WTC11 (cell line): ENCODE data around the gene MIPOL1.

Source experiments
- ESRRA ChIP-seq: sonication (generic); formaldehyde crosslinking; IDR thresholded peaks from 2 replicates; pipeline ENCODE4 v1.8.1; 2022; ENCODE audit warnings: mild to moderate bottlenecking, missing genetic modification reagents, borderline replicate concordance
- TF ChIP-seq, protein P1 (sequence below): sonication (generic); formaldehyde crosslinking; IDR thresholded peaks from 2 replicates; pipeline ENCODE4 v1.8.1; 2022; ENCODE audit warnings: low read depth, missing genetic modification reagents, borderline replicate concordance
- TF ChIP-seq, protein P2 (sequence below): fragments of 200-600 bp; IDR thresholded peaks from 2 replicates; pipeline ENCODE4 v1.8.0; 2022; ENCODE audit warnings: antibody characterized with exemption
- TF ChIP-seq, protein P3 (sequence below): sonication (generic); formaldehyde crosslinking; IDR thresholded peaks from 2 replicates; pipeline ENCODE4 v1.8.1; 2023; ENCODE audit warnings: mild to moderate bottlenecking, missing genetic modification reagents, moderate library complexity
- TF ChIP-seq, protein P4 (sequence below): sonication (generic); formaldehyde crosslinking; IDR thresholded peaks from 2 replicates; pipeline ENCODE4 v1.8.0; 2022; ENCODE audit warnings: mild to moderate bottlenecking, missing genetic modification reagents
- TF ChIP-seq, protein P5 (sequence below): fragments of 250-450 bp; sonication (Bioruptor Pico); IDR thresholded peaks from 2 replicates; pipeline ENCODE4 v2.1.2; 2022; ENCODE audit warnings: mild to moderate bottlenecking, moderate library complexity

DNA sequence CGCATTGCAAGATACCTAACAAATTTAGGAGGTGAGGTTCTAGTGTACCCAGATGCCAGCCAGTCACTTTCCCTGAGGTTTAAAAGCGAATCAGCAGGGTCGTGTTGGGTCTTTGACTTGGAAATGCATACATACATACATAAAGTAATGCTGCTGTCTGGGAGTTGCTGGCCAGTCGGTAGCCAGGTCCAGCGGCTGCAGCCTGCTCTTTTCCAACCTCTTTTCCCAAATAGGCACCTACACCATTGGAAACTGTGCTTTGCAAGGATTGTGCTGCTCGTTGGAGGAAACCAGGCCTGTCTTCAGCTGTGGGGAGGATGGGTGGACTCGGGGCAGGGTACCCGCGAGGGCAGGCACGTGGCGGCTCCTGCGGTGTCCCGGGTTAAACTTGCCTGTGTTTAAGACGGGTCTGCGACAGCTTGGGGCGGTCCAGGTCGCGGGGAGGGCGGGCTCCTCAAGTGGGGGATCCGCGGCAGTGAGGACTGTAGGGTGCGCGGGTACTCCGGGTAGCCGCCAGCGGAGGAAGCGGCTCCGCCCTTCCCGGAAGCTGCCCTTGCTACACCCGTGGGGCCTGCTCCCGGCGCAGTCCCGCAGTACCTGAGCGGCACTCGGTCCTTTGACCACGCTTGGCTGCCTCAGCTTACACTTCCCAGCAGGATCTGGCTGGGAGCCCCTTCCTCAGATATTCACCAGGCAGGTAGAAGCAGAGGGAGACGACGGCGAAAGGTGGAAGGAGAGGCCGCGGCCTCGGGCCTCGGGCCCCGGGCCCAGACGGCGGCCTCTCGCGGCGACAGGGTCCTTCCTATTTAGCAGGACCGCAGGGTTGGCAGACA lies 400.4 kb downstream of the MIPOL1 start:
- TF ChIP-seq, protein P1, sequence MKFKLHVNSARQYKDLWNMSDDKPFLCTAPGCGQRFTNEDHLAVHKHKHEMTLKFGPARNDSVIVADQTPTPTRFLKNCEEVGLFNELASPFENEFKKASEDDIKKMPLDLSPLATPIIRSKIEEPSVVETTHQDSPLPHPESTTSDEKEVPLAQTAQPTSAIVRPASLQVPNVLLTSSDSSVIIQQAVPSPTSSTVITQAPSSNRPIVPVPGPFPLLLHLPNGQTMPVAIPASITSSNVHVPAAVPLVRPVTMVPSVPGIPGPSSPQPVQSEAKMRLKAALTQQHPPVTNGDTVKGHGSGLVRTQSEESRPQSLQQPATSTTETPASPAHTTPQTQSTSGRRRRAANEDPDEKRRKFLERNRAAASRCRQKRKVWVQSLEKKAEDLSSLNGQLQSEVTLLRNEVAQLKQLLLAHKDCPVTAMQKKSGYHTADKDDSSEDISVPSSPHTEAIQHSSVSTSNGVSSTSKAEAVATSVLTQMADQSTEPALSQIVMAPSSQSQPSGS (CRISPR knock-in tag) = no peak
- TF ChIP-seq, protein P2, sequence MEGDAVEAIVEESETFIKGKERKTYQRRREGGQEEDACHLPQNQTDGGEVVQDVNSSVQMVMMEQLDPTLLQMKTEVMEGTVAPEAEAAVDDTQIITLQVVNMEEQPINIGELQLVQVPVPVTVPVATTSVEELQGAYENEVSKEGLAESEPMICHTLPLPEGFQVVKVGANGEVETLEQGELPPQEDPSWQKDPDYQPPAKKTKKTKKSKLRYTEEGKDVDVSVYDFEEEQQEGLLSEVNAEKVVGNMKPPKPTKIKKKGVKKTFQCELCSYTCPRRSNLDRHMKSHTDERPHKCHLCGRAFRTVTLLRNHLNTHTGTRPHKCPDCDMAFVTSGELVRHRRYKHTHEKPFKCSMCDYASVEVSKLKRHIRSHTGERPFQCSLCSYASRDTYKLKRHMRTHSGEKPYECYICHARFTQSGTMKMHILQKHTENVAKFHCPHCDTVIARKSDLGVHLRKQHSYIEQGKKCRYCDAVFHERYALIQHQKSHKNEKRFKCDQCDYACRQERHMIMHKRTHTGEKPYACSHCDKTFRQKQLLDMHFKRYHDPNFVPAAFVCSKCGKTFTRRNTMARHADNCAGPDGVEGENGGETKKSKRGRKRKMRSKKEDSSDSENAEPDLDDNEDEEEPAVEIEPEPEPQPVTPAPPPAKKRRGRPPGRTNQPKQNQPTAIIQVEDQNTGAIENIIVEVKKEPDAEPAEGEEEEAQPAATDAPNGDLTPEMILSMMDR = no peak
- TF ChIP-seq, protein P3, sequence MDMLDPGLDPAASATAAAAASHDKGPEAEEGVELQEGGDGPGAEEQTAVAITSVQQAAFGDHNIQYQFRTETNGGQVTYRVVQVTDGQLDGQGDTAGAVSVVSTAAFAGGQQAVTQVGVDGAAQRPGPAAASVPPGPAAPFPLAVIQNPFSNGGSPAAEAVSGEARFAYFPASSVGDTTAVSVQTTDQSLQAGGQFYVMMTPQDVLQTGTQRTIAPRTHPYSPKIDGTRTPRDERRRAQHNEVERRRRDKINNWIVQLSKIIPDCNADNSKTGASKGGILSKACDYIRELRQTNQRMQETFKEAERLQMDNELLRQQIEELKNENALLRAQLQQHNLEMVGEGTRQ (CRISPR knock-in tag) = no peak
- TF ChIP-seq, protein P4, sequence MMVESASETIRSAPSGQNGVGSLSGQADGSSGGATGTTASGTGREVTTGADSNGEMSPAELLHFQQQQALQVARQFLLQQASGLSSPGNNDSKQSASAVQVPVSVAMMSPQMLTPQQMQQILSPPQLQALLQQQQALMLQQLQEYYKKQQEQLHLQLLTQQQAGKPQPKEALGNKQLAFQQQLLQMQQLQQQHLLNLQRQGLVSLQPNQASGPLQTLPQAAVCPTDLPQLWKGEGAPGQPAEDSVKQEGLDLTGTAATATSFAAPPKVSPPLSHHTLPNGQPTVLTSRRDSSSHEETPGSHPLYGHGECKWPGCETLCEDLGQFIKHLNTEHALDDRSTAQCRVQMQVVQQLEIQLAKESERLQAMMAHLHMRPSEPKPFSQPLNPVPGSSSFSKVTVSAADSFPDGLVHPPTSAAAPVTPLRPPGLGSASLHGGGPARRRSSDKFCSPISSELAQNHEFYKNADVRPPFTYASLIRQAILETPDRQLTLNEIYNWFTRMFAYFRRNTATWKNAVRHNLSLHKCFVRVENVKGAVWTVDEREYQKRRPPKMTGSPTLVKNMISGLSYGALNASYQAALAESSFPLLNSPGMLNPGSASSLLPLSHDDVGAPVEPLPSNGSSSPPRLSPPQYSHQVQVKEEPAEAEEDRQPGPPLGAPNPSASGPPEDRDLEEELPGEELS = no peak
- TF ChIP-seq, protein P5, sequence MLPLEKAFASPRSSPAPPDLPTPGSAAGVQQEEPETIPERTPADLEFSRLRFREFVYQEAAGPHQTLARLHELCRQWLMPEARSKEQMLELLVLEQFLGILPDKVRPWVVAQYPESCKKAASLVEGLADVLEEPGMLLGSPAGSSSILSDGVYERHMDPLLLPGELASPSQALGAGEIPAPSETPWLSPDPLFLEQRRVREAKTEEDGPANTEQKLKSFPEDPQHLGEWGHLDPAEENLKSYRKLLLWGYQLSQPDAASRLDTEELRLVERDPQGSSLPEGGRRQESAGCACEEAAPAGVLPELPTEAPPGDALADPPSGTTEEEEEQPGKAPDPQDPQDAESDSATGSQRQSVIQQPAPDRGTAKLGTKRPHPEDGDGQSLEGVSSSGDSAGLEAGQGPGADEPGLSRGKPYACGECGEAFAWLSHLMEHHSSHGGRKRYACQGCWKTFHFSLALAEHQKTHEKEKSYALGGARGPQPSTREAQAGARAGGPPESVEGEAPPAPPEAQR (CRISPR knock-in tag) = no peak
- TF ChIP-seq ESRRA = no peak
